ENCODE measurements around the gene PPP1R27.

Gene PPP1R27

GRCh38 chr17:81860756-81861568 is 26.1 kb upstream of the PPP1R27 start:
- peak; percentile 99 for DNase-seq

GRCh38 chr17:81859906-81860755 is 25.3 kb upstream of the PPP1R27 start, which contains the start of gene P4HB:
Gene P4HB, minus strand, starts transcription at chr17:81860535. Its CDS starts 64 bp downstream, at chr17:81860471.
- no peak for DNase-seq

- peak; percentile 23 for DNase-seq
Observed at GRCh38 chr17:81858967-81859905, 24.4 kb upstream of the PPP1R27 start.

DNA sequence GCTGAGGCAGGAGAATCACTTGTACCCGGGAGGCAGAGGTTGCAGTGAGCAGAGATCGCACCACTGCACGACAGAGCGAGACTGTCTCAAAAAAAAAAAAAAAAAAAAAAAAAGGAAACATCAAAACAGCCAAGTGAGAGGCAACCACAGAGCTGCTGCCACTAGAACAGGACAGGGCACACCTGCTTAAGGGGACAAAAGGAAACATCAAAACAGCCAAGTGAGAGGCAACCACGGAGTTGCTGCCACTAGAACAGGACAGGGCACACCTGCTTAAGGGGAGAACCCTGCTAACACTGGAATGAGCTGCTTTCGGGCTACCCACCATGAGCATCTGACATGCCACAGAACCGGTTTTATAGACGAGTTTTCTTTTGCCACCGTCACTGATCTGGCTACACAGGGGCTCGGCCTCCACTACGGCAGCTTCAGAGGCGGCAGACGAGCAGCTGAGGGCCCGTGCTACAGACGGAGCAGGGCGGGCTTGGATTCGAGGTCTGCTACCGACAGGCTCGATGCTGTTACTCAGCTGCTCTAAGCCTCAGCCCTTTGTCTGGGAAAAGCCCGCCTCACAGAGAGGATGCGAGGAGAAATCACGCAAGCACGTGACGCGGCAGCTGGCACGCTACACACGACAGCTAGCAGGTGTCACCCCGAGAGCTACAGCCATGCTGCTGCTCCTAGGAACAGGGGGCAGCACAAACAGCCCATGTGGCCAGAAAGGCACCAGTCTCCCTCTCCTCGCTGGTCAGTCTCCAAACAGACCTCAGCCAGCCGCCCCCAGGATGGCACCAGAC is 23.5 kb upstream of the PPP1R27 start:
- DNase-seq = no peak

- DNase-seq = no peak
Observed at GRCh38 chr17:81854974-81855774, 20.3 kb upstream of the PPP1R27 start.

DNA sequence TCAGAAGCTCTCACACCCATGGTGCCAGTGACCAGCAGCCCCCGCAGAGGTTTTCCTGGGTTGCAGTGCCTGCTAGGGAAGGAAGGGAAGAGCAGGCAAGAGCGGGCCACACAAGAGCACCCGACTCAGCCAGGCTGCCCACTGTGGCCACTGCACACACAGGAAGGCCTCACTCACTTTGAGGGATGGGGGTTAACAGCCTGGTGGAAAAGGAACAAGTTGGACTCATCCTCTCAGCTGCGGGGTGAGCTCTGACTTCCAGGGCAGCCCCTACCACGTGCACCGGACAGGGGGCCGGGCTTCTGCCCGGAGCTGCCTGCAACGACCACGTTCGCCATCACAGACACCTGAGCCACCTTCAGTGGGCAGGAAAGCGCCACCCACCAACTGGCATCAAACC is 17.4 kb upstream of the PPP1R27 start:
- DNase-seq = no peak

- DNase-seq = no peak
Observed at GRCh38 chr17:81851423-81851822, 16.6 kb upstream of the PPP1R27 start.

DNA sequence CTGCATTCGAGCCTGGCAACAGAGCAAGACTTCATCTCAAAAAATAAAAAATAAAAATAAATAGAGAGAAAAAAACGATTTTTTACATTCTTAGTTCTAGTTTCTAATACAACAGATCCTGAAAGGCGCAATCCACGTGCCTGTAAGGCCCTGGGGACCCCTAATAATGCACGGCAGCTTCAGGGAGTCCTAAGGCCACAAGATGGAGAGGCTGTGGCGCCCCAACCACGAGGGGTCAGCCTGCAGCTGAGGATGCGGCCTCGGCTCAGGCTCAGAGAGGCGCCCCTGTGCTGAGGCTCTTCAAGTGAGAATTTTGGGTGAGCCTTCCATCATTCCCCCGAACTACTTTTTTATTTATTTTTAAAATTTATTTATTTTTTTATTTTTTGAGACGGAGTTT is 14.6 kb upstream of the PPP1R27 start:
- DNase-seq = no peak

GRCh38 chr17:81846743-81847689 is 12.2 kb upstream of the PPP1R27 start:
- DNase-seq = no peak

DNA sequence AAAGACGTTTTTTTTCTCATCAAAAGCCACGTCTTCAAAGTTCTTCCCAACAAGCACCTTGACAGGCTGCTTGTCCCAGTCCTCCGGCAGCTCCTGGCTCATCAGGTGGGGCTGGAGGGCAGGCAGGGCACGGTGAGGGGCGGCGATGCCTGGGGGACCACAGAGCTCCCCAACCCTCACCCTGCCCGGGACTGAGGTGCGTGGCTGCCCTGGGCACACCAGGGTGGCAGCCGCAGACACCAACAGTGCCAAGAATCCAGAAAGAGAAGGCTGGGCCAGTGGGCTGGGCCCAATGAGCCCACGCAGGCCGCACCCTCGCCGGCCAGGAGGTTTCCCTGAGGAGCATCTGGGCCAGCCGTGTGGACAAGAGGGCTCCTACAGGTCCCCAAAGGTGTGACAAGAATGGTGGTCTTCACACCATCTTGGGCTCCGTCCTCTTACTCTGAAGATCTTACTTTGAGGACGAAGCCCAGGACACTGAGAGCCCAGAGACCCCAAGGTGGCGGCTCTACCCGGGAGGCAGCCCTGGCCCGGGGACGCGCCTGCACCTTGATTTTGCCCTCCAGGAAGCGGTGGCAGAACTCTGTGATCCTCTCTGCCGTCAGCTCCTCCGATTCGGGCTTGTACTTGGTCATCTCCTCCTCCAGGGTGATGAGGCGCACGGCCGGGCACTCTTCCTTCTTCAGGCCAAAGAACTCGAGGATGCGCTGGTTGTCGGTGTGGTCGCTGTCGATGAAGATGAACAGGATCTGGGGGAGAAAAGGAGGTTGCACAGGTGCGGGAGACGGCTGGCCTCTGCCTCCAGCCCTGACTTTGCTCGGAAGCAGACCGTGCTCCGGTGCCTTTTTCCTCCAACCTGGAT is 11.3 kb upstream of the PPP1R27 start:
- DNase-seq = no peak

- no peak for DNase-seq
Observed at GRCh38 chr17:81845361-81845760, 10.5 kb upstream of the PPP1R27 start.

DNA sequence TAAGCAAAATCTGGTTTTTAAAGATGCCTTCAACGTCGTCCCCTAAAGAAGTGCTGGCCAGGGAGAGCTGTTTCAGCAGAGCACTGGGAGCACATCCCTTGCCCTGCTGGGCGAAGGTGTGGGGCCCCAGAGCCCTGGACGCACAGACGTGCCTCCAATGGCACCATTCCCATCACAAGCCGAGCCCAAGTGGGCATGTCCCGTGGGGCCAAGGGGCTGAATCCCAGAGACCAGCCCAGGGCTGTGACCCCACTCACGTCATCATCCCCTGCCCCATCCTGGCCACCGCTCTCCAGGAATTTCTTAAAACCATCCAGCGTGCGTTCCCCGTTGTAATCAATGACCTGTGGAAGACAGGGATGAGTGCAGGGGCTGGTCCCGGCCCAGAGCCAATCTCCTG is 10.0 kb upstream of the PPP1R27 start:
- DNase-seq = no peak

DNA sequence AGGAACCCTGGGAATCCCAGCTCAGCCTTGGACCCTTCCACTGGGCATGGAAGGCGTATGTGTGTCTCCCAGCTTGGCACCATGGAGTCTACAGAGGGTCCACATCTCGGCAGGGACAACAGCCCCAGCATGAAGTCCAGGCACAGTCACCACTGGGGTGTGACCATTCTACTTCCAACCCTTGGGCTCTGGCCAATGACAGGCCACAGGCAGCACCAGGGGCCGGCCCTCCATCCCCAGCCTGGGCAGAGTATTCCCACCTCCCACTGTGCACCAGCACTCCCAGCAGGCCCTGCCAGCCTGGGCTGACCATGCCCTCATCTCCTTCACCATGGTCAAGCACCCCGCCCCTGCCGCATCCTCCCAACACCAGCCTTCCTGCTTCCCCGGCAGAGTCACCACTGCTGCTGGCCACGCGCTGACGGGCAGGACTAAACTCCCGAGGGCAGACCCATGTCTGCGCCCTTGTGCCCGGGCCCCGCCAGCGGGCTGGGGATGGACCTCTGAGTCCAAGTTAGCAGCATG is 9.5 kb upstream of the PPP1R27 start:
- DNase-seq = no peak

- DNase-seq = no peak
Observed at GRCh38 chr17:81843713-81844326, 9.0 kb upstream of the PPP1R27 start.

- no peak for DNase-seq
Observed at GRCh38 chr17:81842725-81843504, 8.1 kb upstream of the PPP1R27 start.

DNA sequence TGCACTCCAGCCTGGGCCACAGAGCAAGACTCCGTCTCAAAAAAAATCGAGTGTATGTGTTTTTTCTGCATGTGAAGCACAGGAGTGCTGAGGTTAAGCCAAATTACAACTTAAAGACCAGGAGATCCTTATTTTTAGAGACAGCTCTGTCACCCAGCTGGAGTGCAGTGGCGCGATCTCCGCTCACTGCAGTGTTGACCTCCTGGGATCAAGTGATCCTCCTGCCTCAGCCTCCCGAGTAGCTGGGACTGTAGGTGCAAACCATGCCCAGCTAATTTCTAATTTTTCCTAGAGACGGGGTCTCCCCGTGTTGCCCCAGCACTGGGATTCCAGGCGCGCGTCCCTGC is 7.5 kb upstream of the PPP1R27 start:
- no peak for DNase-seq

DNA sequence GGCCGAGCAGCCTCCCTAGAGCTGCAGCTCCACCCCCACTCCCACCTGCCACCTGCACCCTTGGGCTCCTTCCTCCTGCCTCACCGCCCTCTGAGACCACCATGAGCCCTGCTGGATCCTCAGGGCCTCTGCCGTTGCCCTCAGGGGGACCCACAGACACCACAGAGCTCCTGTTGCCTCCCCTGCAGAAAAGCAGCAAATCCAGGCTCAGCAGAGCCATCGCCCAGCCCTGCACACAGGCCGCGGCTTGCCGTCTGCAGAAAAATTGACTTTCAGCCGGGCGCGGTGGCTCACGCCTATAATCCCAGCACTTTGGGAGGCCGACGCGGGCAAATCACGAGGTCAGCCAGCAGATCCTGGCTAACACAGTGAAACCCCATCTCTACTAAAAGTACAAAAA is 7.0 kb upstream of the PPP1R27 start:
- no peak for DNase-seq

All from activated CD4-positive, alpha-beta T cell treated with anti-CD3 and anti-CD28 coated beads for 48 hours (primary cell).